ELF-1 (cell line): ENCODE measurements around the gene MTR.

Experiments used
- DNase-seq: peaks from one replicate; pipeline ENCODE4 v3.0.0-alpha.2; 2016; ENCODE audit warnings: low read depth, low spot score

MTR gene

GRCh38 chr1:236774926-236775325 is 20.2 kb upstream of the MTR start:
- peak; percentile 19 for DNase-seq

- DNase-seq, result no peak
These were observed 15.8 kb upstream of the MTR start for GRCh38 chr1:236779312-236779711.

- no peak for DNase-seq
These were observed 9.6 kb upstream of the MTR start for GRCh38 chr1:236785477-236785876.

GRCh38 chr1:236786453-236786852 is 8.6 kb upstream of the MTR start:
- DNase-seq, result no peak

GRCh38 chr1:236794585-236795034 is 482 bp upstream of the MTR start:
- no peak for DNase-seq

- no peak for DNase-seq
These were observed 920 bp downstream of the MTR start for GRCh38 chr1:236795757-236796667.

- no peak for DNase-seq
These were observed 3.9 kb downstream of the MTR start for GRCh38 chr1:236799001-236799400.

GRCh38 chr1:236800002-236800620 is 5.0 kb downstream of the MTR start:
- DNase-seq, result no peak

GRCh38 chr1:236800623-236801022 is 5.5 kb downstream of the MTR start:
- no peak for DNase-seq

GRCh38 chr1:236802264-236802663 is 7.2 kb downstream of the MTR start:
- DNase-seq, result no peak

GRCh38 chr1:236806634-236807033 is 11.5 kb downstream of the MTR start:
- DNase-seq, result no peak

- DNase-seq, result no peak
These were observed 12.9 kb downstream of the MTR start for GRCh38 chr1:236808005-236808404.

- DNase-seq, result no peak
These were observed 13.6 kb downstream of the MTR start for GRCh38 chr1:236808564-236809130.

- DNase-seq, result no peak
These were observed 14.1 kb downstream of the MTR start for GRCh38 chr1:236809148-236809547.

- DNase-seq, result no peak
These were observed 14.9 kb downstream of the MTR start for GRCh38 chr1:236810018-236810417.

- DNase-seq, result no peak
These were observed 17.4 kb downstream of the MTR start for GRCh38 chr1:236812334-236813030.

GRCh38 chr1:236815941-236816340 is 20.8 kb downstream of the MTR start:
- no peak for DNase-seq

- DNase-seq, result no peak
These were observed 24.8 kb downstream of the MTR start for GRCh38 chr1:236819856-236820255.

- no peak for DNase-seq
These were observed 26.1 kb downstream of the MTR start for GRCh38 chr1:236821091-236821627.

GRCh38 chr1:236823559-236823958 is 28.5 kb downstream of the MTR start:
- no peak for DNase-seq

GRCh38 chr1:236829085-236829484 is 34.0 kb downstream of the MTR start:
- DNase-seq, result no peak

GRCh38 chr1:236830116-236830515 is 35.0 kb downstream of the MTR start:
- no peak for DNase-seq
